Stimulated activated CD4-positive, alpha-beta T cell treated with anti-CD3 and anti-CD28 coated beads, TNF-alpha, amount 100 ng/mL, for 48 hours (primary cell): ENCODE data around the gene HTR3B.
"Not testable (repeated sequence)": the region's sequence is repeated elsewhere in the genome, so short reads cannot be mapped to it uniquely, and the experiment has no call there.

Source experiments
- DNase-seq, 3 donors: peaks; one replicate each; pipeline ENCODE4 v3.0.0-alpha.2; 2020; ENCODE audit warnings: low read depth in 3 of 3

Gene HTR3B

GRCh38 chr11:113904379-113905101, at the start of gene HTR3B:
Gene HTR3B (plus strand): TSS chr11:113904796. CDS start chr11:113904934, 138 bp downstream.
- no peak for DNase-seq

DNA sequence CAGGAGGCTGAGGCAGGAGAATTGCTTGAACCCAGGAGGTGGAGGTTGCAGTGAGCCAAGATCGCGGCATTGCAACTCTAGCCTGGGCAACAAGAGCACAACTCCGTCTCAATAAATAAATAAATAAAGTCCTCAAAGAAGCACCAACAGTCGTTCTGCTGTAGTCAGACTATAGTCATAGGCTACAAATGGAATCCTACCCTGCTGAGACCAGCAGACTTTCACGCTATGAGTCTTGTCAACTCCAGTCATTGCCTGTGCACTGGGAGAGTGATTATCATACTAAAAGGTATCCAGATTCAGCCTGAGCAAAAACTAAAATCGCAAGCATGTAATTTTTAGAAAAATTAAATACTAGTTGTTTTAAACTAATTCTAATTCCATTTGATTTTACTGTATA, 48.8 kb upstream of the HTR3B start:
- DNase-seq: no peak

DNA sequence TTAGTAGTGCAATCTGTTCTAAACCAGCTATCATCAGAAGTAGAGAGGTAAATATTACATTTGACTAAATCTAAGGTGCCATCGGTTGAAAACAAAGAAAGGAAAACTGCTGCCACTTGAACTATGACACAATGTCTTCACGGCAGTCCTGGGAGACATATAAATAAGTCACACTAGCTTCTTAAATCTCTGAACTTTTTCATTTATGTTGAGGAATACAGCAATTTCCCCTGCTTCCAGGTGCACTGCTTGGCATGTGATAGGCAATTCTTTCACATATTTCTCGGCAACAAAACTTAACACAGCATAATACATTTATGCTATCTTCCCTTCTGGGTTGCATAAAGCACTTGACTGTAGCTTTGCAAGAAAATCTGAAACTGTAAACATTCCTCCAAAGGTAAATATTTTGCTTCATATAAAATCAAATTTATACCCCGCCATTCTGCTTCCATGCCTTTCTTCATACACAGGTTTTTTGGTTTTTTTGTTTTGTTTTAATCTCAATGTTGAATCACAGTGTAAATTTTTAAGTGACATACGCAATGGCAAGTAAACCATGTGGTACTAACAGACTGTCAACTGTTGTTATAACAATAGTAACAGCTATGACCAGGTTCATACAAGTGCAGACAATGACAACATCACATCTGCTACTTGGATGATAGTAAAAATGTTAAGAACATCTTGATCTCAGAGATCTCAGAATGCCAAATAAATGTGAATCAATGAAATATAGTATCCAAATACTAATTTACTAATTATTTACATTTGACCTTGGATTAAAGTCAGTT, 47.4 kb upstream of the HTR3B start:
- DNase-seq: no peak

DNA sequence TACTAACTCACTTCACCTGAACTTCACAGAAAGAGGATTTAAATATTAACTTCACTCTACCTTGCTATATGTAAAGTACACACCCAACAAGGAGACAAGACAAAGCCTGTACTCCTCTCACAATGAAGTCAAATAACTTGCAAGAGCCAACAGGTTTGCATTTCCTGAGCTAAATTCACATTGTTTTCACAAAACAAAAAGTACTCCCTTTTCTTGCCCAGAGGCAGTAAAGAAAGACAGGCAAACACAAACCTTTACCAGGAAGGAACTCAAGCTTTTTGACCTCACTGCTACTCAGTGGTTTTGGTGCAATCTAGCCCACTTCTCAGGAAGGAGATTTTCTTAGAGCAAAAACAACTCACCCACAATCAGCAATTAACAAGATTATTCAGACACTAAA, 44.9 kb upstream of the HTR3B start:
- no peak for DNase-seq

DNA sequence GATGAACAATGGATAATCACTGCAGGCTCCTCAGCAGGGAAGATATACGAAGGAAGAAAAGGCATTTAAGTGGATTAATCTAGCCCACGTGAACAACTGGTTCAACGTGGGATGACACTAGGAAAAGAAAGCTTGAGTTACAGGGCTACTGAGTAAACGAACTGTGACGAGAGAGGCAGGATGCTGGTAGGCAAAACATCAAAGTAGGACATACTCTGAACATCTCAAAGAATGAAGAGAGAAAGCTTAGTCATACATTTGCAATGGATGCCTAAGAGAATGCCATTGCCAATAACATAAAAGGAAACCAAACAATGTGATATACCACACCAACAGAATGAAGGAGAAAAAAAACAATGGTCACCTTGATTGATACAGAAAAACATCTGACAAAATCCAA, 42.2 kb upstream of the HTR3B start:
- no peak for DNase-seq

GRCh38 chr11:113864410-113864809, 40.2 kb upstream of the HTR3B start:
- no peak for DNase-seq

- DNase-seq: no peak
Measured at GRCh38 chr11:113865873-113866272, 38.7 kb upstream of the HTR3B start.

- DNase-seq: no peak
Measured at GRCh38 chr11:113867843-113868503, 36.6 kb upstream of the HTR3B start.

DNA sequence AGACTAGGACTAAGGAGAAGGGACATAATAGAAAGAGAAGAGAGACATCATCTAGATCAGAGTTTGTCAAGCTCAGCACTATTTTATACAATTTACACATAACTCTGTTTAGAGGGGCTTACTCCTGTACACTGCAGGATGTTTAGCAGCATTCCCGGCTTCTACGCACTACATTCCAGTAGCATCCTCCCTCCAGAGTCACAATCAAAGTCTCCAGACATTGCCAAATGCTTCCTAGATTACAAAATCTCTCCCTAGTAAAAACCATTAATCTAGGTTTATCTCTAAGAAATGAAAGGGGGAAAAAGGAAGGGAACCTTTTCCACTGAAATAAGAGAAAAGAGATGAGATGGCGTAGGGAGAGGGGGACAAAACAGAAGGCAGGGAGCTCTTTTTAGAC, 33.3 kb upstream of the HTR3B start:
- no peak for DNase-seq

GRCh38 chr11:113873236-113873626, 31.4 kb upstream of the HTR3B start:
- DNase-seq: no peak

- no peak for DNase-seq
Measured at GRCh38 chr11:113874096-113874495, 30.5 kb upstream of the HTR3B start.

DNA sequence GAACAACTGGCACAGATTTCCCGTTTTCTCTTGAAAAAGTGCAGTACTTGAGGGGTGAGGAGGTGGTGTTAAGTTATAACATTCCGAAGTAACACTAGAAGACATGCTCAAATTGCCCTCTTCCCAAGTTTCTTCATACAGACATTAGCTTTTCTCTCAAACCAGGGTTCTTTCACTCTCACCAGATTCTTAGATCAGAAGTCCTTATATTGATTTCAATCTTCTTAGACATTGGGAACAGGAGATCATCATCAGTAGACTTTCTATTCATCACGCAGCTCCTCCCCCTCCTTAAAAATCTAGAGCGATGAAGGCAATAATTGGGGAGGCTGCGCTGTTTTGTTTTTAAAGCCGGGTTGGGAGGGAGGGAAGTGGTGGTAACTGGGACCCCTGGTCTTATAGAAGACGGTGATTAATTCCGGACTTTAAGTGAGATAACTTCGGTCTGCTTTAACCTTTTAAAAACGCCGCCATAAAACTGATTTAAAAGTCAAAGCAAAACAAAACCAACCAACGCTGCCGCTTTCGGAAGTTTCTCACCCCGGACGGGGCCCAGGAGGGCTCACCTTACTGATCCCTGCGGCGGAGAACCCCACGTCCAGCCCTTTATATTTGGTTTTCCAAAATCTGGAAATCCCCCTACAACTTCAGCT, 29.9 kb upstream of the HTR3B start:
- peak in 2 of 3 donors; percentile 5 to 36 for DNase-seq

- DNase-seq: peak; percentile 63 to 84 (median 67)
Measured at GRCh38 chr11:113875234-113876073, 29.1 kb upstream of the HTR3B start, which contains the start of gene USP28. Gene USP28 (minus strand): TSS chr11:113875572. CDS start chr11:113875501, 71 bp downstream.

- DNase-seq: no peak
Measured at GRCh38 chr11:113876074-113876797, 28.4 kb upstream of the HTR3B start.

- DNase-seq: no peak
Measured at GRCh38 chr11:113876798-113877669, 27.6 kb upstream of the HTR3B start.

GRCh38 chr11:113877670-113878055, 26.9 kb upstream of the HTR3B start:
- DNase-seq: no peak

GRCh38 chr11:113879446-113879845, 25.1 kb upstream of the HTR3B start:
- not testable (repeated sequence) for DNase-seq

- DNase-seq: no peak
Measured at GRCh38 chr11:113880971-113881370, 23.6 kb upstream of the HTR3B start.

GRCh38 chr11:113881856-113882255, 22.7 kb upstream of the HTR3B start:
- DNase-seq: no peak
